Omental fat pad (tissue), 4 donors: ENCODE data around the gene EVX2. TPM values are rescaled to one million over a fixed set of nuclear protein-coding genes. Genes with fewer than 3 reads are reported as not detected.

Experiments used
- ATAC-seq: fragments of 150-250 bp; one replicate; pipeline ENCODE4 v1.9.1; 2016; ENCODE audit warnings: mild to moderate bottlenecking, moderate library complexity; ENCODE audit not compliant: low FRiP score
- DNase-seq: peaks from one replicate; pipeline ENCODE4 v3.0.0-alpha.2; 2019; ENCODE audit warnings: low spot score
- total RNA-seq, 4 donors: library from RNA; depleted of rRNA; stranded (reverse); fragments of >200 nt; gene quantifications; one replicate each; pipeline ENCODE4 v1.1.0, GENCODE V29; 2016
- TF ChIP-seq, protein P1 (sequence below), 3 donors: fragments of 450-650 bp; IDR thresholded peaks; one replicate each; pipeline ENCODE4 v1.5.1; 2016 to 2017; ENCODE audit warnings: antibody characterized with exemption in 3 of 3, mild to moderate bottlenecking in 3 of 3, moderate library complexity in 2 of 3

EVX2 gene
- total RNA-seq, 4 donors from 2014 or later = not detected

- no peak for ATAC-seq
- TF ChIP-seq, protein P1, sequence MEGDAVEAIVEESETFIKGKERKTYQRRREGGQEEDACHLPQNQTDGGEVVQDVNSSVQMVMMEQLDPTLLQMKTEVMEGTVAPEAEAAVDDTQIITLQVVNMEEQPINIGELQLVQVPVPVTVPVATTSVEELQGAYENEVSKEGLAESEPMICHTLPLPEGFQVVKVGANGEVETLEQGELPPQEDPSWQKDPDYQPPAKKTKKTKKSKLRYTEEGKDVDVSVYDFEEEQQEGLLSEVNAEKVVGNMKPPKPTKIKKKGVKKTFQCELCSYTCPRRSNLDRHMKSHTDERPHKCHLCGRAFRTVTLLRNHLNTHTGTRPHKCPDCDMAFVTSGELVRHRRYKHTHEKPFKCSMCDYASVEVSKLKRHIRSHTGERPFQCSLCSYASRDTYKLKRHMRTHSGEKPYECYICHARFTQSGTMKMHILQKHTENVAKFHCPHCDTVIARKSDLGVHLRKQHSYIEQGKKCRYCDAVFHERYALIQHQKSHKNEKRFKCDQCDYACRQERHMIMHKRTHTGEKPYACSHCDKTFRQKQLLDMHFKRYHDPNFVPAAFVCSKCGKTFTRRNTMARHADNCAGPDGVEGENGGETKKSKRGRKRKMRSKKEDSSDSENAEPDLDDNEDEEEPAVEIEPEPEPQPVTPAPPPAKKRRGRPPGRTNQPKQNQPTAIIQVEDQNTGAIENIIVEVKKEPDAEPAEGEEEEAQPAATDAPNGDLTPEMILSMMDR (IDR thresholded peaks at IDR 0.05) = no peak
- DNase-seq = no peak
Measured at GRCh38 chr2:176101842-176102241, 18.1 kb upstream of the EVX2 start.

DNA sequence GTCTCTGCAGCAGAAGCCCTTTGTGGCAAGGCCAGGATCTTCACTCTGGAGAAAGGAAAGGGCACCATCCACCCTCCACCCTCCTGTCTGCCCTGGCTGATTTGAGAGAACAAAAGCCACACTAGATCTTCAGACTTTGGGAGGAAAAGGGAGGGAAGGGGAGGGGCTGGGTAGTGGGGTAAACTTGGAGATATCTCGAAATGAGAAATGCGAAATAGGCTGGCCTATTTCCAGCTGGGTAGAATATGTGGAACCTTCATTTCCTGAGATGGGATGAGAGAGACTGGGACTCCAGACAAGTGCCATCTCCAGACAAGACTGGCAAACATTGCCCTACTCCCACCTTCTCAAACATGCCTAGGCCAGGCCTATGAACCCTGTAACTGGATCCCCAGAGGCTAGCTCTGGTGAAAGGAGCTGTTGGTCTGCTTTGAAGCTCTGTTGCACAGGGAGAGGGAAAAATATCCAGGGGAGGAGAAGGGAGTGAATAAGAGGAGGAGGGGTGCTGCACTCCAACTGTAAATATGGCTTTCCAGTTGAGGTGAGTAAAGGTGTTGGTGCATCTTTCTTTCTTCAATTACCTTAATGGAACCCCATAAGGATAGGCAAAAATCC, 17.6 kb upstream of the EVX2 start:
- TF ChIP-seq, protein P1 (IDR thresholded peaks at IDR 0.05) = no peak
- DNase-seq = no peak
- ATAC-seq = no peak

- no peak for ATAC-seq
- DNase-seq = no peak
- TF ChIP-seq, protein P1 (IDR thresholded peaks at IDR 0.05) = no peak
Measured at GRCh38 chr2:176100547-176101140, 16.9 kb upstream of the EVX2 start.

DNA sequence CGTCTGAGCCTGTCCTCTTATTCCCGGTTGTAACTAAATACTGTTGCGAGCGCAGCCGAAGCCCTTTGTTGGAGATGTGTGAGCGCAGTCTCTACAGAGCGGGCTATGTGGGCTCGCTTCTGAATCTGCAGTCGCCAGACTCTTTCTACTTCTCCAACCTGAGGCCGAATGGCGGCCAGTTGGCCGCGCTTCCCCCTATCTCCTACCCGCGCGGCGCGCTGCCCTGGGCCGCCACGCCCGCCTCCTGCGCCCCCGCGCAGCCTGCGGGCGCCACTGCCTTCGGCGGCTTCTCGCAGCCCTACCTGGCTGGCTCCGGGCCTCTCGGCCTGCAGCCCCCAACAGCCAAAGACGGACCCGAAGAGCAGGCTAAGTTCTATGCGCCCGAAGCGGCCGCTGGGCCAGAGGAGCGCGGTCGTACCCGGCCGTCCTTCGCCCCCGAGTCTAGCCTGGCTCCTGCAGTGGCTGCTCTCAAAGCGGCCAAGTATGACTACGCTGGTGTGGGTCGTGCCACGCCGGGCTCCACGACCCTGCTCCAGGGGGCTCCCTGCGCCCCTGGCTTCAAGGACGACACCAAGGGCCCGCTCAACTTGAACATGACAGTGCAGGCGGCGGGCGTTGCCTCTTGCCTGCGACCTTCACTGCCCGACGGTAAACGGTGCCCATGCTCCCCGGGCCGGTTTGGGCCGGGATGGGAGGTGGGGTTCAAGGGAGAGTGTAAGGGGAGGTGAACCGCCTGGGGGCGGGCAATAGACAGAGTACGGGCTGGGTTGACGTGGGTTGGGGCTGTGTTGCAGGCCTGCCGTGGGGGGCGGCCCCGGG, 16.2 kb upstream of the EVX2 start, which contains the start of gene HOXD12:
HOXD12 (plus strand) TSS at position 68 of the 819 bp plus-strand sequence; CDS start at position 75, 7 bp downstream.
- TF ChIP-seq, protein P1 (IDR thresholded peaks at IDR 0.05) = no peak
- no peak for DNase-seq
- ATAC-seq = no peak

- TF ChIP-seq, protein P1 (IDR thresholded peaks at IDR 0.05) = no peak
- DNase-seq = no peak
Measured at GRCh38 chr2:176099159-176099727, 15.5 kb upstream of the EVX2 start.

GRCh38 chr2:176098366-176099158, 14.8 kb upstream of the EVX2 start:
- TF ChIP-seq, protein P1 (IDR thresholded peaks at IDR 0.05) = no peak
- no peak for DNase-seq
- ATAC-seq = no peak

More at GRCh38 chr2:176099159-176099727, 15.5 kb upstream of the EVX2 start:
- ATAC-seq = no peak
